GM15510 (cell line): ENCODE results near the gene AK9.
A peak's percentile ranks its signal among the peaks of the same experiment; 100 is the strongest.

Source experiments
- POLR2A ChIP-seq: IDR thresholded peaks from 3 replicates; pipeline ENCODE4 v1.6.1; 2011; ENCODE audit warnings: borderline replicate concordance; ENCODE audit not compliant: insufficient read length; ENCODE audit errors: extremely low read depth

Gene AK9

GRCh38 chr6:109690737-109691621 is at the start of gene AK9, which contains the start of gene FIG4:
Gene AK9, minus strand, starts transcription at chr6:109691202. Its CDS starts 15,457 bp downstream, at chr6:109675745.
Gene FIG4, plus strand, starts transcription at chr6:109691296. Its CDS starts 140 bp downstream, at chr6:109691436.
- TF ChIP-seq POLR2A = peak; percentile 61

GRCh38 chr6:109740787-109741186 is 49.8 kb upstream of the AK9 start:
- no peak for TF ChIP-seq POLR2A

GRCh38 chr6:109739686-109740085 is 48.7 kb upstream of the AK9 start:
- no peak for TF ChIP-seq POLR2A

GRCh38 chr6:109738667-109739066 is 47.7 kb upstream of the AK9 start:
- no peak for TF ChIP-seq POLR2A

- TF ChIP-seq POLR2A = no peak
Measured at GRCh38 chr6:109738255-109738654, 47.3 kb upstream of the AK9 start.

GRCh38 chr6:109736273-109737025 is 45.4 kb upstream of the AK9 start:
- no peak for TF ChIP-seq POLR2A

GRCh38 chr6:109722564-109723254 is 31.7 kb upstream of the AK9 start:
- TF ChIP-seq POLR2A = no peak

GRCh38 chr6:109722011-109722410 is 31.0 kb upstream of the AK9 start:
- TF ChIP-seq POLR2A = no peak

- TF ChIP-seq POLR2A = no peak
Measured at GRCh38 chr6:109720311-109720710, 29.3 kb upstream of the AK9 start.

GRCh38 chr6:109718991-109719390 is 28.0 kb upstream of the AK9 start:
- TF ChIP-seq POLR2A = no peak

- TF ChIP-seq POLR2A = no peak
Measured at GRCh38 chr6:109717971-109718370, 27.0 kb upstream of the AK9 start.

GRCh38 chr6:109715616-109716015 is 24.6 kb upstream of the AK9 start:
- no peak for TF ChIP-seq POLR2A

- no peak for TF ChIP-seq POLR2A
Measured at GRCh38 chr6:109714611-109715010, 23.6 kb upstream of the AK9 start.

GRCh38 chr6:109714166-109714565 is 23.2 kb upstream of the AK9 start:
- TF ChIP-seq POLR2A = no peak

- TF ChIP-seq POLR2A = no peak
Measured at GRCh38 chr6:109713097-109713496, 22.1 kb upstream of the AK9 start.
